Activated CD8-positive, alpha-beta T cell treated with anti-CD3 and anti-CD28 coated beads, Interleukin-2, amount 10 ng/mL, durations not matched to agents 7 days and 5 days (primary cell): Measurements from ENCODE around the gene PCDH9. TPM values are rescaled to one million over a fixed set of nuclear protein-coding genes. Genes with fewer than 3 reads are reported as not detected.

Experiments used
- ATAC-seq: fragments of 150-1000 bp; cut with Tn5 transposase; one replicate; pipeline ENCODE4 v1.10.0; 2021; ENCODE audit warnings: moderate library complexity
- CTCF ChIA-PET: fragments of 350-600 bp; sonication (Branson Sonifier 250); formaldehyde crosslinking; loops from one replicate; lab custom pipeline; 2021; ENCODE audit warnings: antibody characterized with exemption; lab: Charles Lee
- POLR2A ChIA-PET: fragments of 350-600 bp; sonication (Branson Sonifier 250); formaldehyde crosslinking; loops from one replicate; lab custom pipeline; 2021; ENCODE audit warnings: antibody characterized with exemption; lab: Charles Lee
- DNase-seq: peaks from one replicate; pipeline ENCODE4 v3.0.0-alpha.2; 2020
- H3K27ac Mint-ChIP-seq: one replicate; pipeline ENCODE4 v1.8.0; 2021; ENCODE audit warnings: mild to moderate bottlenecking, mixed read lengths
- H3K27me3 Mint-ChIP-seq: one replicate; pipeline ENCODE4 v1.8.0; 2021; ENCODE audit warnings: low read depth, mixed read lengths
- H3K36me3 Mint-ChIP-seq: one replicate; pipeline ENCODE4 v1.8.0; 2021; ENCODE audit warnings: low read depth, mixed read lengths
- H3K4me1 Mint-ChIP-seq: one replicate; pipeline ENCODE4 v1.8.0; 2021; ENCODE audit warnings: low read depth, mixed read lengths
- H3K4me3 Mint-ChIP-seq: one replicate; pipeline ENCODE4 v1.8.0; 2021; ENCODE audit warnings: mild to moderate bottlenecking, mixed read lengths
- H3K9me3 Mint-ChIP-seq: one replicate; pipeline ENCODE4 v1.8.0; 2022; ENCODE audit warnings: mixed read lengths; ENCODE audit not compliant: insufficient read depth
- total RNA-seq, 2 experiments: library from RNA; stranded (reverse); gene quantifications; one replicate each; pipeline ENCODE4 v1.2.3, GENCODE V29; 2021

Gene PCDH9
- total RNA-seq, 2 experiments from 2014 or later, result 0.08 to 0.13 TPM

- Mint-ChIP-seq H3K4me3 (no peak overlapping the region), H3K36me3 (no peaks in the 10 kb centered on the region), H3K27me3 (peaks cover 17% of the 10 kb centered on the region), H3K27ac (no peak overlapping the region), H3K4me1 (peaks cover 8% of the 10 kb centered on the region), H3K9me3 (no peaks in the 10 kb centered on the region)
- ChIA-PET CTCF (no interaction called here), POLR2A (no interaction called here)
- ATAC-seq (no peak), DNase-seq (no peak)
Observed at GRCh38 chr13:67231289-67232000, 1.3 kb upstream of the PCDH9 start.

DNA sequence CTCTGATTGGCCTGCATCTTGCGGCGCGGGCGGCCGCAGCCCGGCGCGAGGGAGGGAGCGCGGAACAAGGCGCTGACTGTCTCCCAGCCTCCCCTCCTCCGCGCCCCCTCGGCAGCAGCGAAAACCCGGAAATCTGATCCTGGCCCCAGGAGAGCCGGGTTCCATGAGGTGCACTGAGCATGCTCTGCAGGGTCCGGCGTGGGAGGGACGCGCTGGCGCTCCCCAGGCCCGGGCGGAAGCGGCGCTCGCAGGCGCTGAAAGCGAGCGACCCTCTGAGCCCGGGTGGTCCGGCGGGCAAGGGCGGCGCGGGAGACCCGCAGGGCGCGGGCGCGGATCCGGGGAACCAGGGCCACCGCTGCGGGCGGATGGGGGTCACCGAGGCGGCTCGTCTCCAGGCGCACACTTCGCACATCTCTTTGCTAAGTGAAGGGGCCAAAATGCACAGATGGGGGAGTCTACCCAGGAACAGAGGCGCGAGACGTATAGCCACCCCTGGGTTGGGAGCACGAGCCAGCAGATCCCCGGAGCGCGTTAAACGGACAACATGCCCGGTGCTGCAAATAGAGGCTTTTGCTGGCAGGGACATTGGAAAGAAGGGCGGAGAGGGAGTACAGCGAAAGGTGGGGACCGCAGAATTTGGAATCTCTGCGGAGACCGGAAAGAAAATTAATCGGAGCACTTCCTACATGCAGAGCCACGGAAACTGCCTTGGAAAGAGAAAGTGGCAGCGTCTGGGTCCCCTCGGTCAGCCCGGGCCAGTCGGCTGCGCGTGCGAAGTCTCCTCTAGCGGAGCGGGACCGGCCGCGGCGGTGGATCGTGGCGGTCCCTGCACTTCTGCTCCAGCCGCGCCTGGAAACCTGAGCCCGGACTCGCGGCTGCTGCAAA is 510 bp upstream of the PCDH9 start:
- DNase-seq (peak; percentile 88), ATAC-seq (peak; percentile 97)
- CTCF ChIA-PET, result no interaction called here
- no peaks in the 10 kb centered on the region for H3K9me3 Mint-ChIP-seq
- no peak overlapping the region for H3K4me3 Mint-ChIP-seq
- POLR2A ChIA-PET, result no interaction called here
- peaks cover 17% of the 10 kb centered on the region for H3K27me3 Mint-ChIP-seq
- H3K27ac Mint-ChIP-seq, result no peak overlapping the region
- peaks cover 8% of the 10 kb centered on the region for H3K4me1 Mint-ChIP-seq
- no peaks in the 10 kb centered on the region for H3K36me3 Mint-ChIP-seq

DNA sequence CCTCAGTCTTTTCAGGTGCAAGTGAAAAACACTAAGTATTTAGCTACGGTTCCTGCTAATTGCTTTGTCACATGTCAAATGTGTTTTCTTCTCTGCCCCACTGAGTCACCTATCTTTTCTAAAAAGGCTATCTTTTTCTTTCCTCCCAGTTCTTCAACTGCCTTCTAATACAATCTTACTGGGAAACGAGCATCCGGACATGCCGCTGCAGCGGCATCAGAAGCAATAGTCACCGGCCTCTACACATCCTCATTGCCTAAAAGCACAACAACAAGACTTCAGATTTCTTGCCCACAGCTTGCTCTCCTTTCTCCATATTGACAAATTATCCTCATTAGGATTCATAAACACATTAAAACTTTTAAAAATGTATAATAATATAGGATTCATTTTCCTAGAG is 1.2 kb downstream of the PCDH9 start:
- no peaks in the 10 kb centered on the region for H3K36me3 Mint-ChIP-seq
- ATAC-seq, result no peak
- no peaks in the 10 kb centered on the region for H3K9me3 Mint-ChIP-seq
- H3K4me1 Mint-ChIP-seq, result peaks cover 8% of the 10 kb centered on the region
- H3K27ac Mint-ChIP-seq, result no peak overlapping the region
- ChIA-PET CTCF (no interaction called here), POLR2A (no interaction called here)
- no peak overlapping the region for H3K4me3 Mint-ChIP-seq
- no peak for DNase-seq
- peaks cover 16% of the 10 kb centered on the region for H3K27me3 Mint-ChIP-seq

- Mint-ChIP-seq H3K4me1 (peaks cover 8% of the 10 kb centered on the region), H3K36me3 (no peaks in the 10 kb centered on the region), H3K27me3 (peaks cover 16% of the 10 kb centered on the region), H3K9me3 (no peaks in the 10 kb centered on the region), H3K27ac (no peak overlapping the region), H3K4me3 (no peak overlapping the region)
- DNase-seq, result no peak
- ChIA-PET CTCF (no interaction called here), POLR2A (no interaction called here)
- ATAC-seq, result no peak
Observed at GRCh38 chr13:67228031-67228430, 2.1 kb downstream of the PCDH9 start.

- Mint-ChIP-seq H3K4me3 (no peak overlapping the region), H3K4me1 (peaks cover 8% of the 10 kb centered on the region), H3K27me3 (peaks cover 12% of the 10 kb centered on the region), H3K27ac (no peak overlapping the region), H3K9me3 (no peaks in the 10 kb centered on the region), H3K36me3 (no peaks in the 10 kb centered on the region)
- no peak for ATAC-seq
- DNase-seq, result no peak
- ChIA-PET CTCF (no interaction called here), POLR2A (no interaction called here)
Observed at GRCh38 chr13:67227131-67227983, 2.8 kb downstream of the PCDH9 start.

DNA sequence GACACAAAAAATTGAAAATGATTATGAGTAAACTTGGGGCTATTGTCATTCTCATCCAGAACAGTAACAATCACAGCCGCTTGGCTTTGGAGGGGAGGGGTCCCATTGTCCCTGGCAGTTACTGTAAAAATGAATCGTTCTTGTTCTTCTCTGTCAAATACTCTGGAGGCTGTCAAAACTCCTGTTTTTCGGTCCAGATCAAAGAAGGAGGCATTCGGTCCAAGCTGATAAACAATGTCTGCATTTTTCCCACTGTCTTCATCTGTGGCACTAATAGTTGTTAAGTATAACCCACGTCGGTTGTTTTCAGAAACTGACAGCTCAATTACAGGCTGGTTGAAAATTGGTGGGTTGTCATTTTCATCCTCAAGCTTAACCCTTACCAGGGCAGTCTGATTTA is 3.4 kb downstream of the PCDH9 start:
- CTCF ChIA-PET, result no interaction called here
- ATAC-seq, result no peak
- Mint-ChIP-seq H3K27ac (no peak overlapping the region), H3K4me3 (no peak overlapping the region), H3K27me3 (peaks cover 10% of the 10 kb centered on the region), H3K4me1 (peaks cover 8% of the 10 kb centered on the region), H3K9me3 (no peaks in the 10 kb centered on the region), H3K36me3 (no peaks in the 10 kb centered on the region)
- POLR2A ChIA-PET, result no interaction called here
- DNase-seq, result no peak

GRCh38 chr13:67225252-67226159 is 4.6 kb downstream of the PCDH9 start:
- ChIA-PET CTCF (interaction anchor here (0.8 kb wide), 1 partner anchor 13 kb away, joined by 3 read pairs; no protein-coding TSS in a partner anchor), POLR2A (no interaction called here)
- H3K27ac Mint-ChIP-seq, result no peak overlapping the region
- ATAC-seq, result no peak
- no peaks in the 10 kb centered on the region for H3K9me3 Mint-ChIP-seq
- H3K4me1 Mint-ChIP-seq, result no peaks in the 10 kb centered on the region
- H3K4me3 Mint-ChIP-seq, result no peak overlapping the region
- no peaks in the 10 kb centered on the region for H3K36me3 Mint-ChIP-seq
- peaks cover 4% of the 10 kb centered on the region for H3K27me3 Mint-ChIP-seq
- no peak for DNase-seq

DNA sequence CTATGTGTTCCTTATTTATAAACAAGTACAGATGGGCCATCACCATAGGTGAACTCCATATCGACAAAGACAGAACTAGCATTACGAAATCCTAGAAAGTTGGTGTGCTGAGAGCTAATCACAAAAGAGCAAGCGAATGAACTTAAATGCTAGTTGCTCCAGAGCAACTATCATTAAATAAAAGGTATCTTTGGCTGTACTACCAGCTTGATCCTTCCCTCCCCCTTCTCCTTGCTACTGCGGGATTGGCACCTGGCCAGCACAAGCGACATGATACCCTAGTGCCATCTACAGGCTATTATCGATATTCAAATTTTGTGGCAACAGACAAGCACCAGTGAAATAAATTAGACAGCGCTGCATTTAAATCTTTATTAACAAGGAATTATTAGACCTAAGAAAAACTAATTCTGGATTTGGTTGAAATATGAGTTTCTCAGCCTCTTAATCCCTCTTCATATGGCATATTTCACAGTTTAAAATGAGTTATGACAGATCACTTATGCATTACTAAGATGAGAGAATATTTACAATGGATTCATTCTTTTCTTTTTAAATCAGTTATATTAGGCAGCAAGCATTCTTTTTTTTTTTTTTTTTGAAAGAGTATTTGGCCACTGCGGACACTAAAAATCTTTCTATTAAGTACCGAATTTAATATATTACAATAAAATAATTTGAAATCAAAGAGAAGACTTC is 5.8 kb downstream of the PCDH9 start:
- ChIA-PET CTCF (interaction anchor here (0.8 to 1.1 kb wide), 2 partner anchors 14 kb away, joined by 3 read pairs; no protein-coding TSS in a partner anchor), POLR2A (no interaction called here)
- Mint-ChIP-seq H3K27ac (no peak overlapping the region), H3K9me3 (no peaks in the 10 kb centered on the region), H3K4me1 (no peaks in the 10 kb centered on the region), H3K4me3 (no peak overlapping the region), H3K27me3 (peaks cover 4% of the 10 kb centered on the region), H3K36me3 (no peaks in the 10 kb centered on the region)
- peak; percentile 48 for DNase-seq
- ATAC-seq, result peak; percentile 70

DNA sequence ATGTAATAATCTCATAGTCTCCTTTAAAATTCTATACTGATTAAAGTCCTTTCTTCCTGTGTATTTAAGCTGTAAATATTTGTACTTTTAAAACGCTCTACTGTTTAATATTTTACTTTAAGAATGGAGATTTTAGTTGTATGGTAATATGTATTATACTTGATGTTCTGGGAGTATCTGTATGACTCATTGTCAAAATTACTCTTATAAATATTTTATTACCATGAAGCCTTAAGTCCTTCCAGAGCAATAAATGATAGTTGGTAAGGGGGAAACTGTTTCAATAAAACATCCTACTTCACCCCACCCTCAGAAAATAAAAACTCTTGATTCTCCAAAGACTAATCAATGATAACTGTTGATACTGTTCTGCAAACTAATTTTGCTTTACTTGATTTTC is 6.4 kb downstream of the PCDH9 start:
- H3K27ac Mint-ChIP-seq, result no peak overlapping the region
- H3K36me3 Mint-ChIP-seq, result no peaks in the 10 kb centered on the region
- ATAC-seq (no peak), DNase-seq (no peak)
- no peaks in the 10 kb centered on the region for H3K9me3 Mint-ChIP-seq
- ChIA-PET POLR2A (no interaction called here), CTCF (interaction anchor here (1.1 kb wide), 1 partner anchor 15 kb away, joined by 3 read pairs; no protein-coding TSS in a partner anchor)
- peaks cover 4% of the 10 kb centered on the region for H3K27me3 Mint-ChIP-seq
- no peaks in the 10 kb centered on the region for H3K4me1 Mint-ChIP-seq
- H3K4me3 Mint-ChIP-seq, result no peak overlapping the region

DNA sequence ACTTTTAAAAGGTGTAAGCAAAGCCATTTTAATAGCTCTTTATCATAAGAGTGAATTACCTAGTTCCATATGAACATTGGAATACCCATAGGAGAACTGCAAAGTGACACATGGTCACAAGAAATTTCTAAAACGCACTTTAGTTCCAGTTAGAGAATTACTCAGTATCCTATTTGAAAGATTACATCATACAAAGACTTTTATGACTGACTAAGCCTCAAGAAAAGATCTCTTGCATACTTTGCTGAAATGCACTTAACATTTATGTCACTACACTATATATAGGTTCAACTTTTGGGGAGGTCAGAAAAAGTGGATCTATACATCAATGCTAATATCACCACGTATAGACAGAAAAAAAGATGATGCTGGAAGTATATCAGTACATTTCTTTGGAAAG is 7.1 kb downstream of the PCDH9 start:
- CTCF ChIA-PET, result interaction anchor here (1.1 kb wide), 1 partner anchor 15 kb away, joined by 3 read pairs; no protein-coding TSS in a partner anchor
- no peaks in the 10 kb centered on the region for H3K4me1 Mint-ChIP-seq
- POLR2A ChIA-PET, result no interaction called here
- DNase-seq (no peak), ATAC-seq (no peak)
- no peaks in the 10 kb centered on the region for H3K36me3 Mint-ChIP-seq
- H3K27ac Mint-ChIP-seq, result no peak overlapping the region
- no peaks in the 10 kb centered on the region for H3K9me3 Mint-ChIP-seq
- H3K27me3 Mint-ChIP-seq, result peaks cover 4% of the 10 kb centered on the region
- H3K4me3 Mint-ChIP-seq, result no peak overlapping the region
